WTC11 (cell line): Measurements from ENCODE around the gene HOXC4. TPM values are rescaled to one million over a fixed set of nuclear protein-coding genes. Genes with fewer than 3 reads are reported as not detected.

Experiments used
- ATAC-seq: fragments of 200-7000 bp; cut with Tn5 transposase; 2 replicates; pipeline ENCODE4 v1.10.0; 2021; ENCODE audit warnings: mild to moderate bottlenecking, moderate library complexity
- CTCF ChIA-PET: fragments of 300-600 bp; sonication (Branson Sonifier 250); formaldehyde crosslinking; loops from one replicate; lab custom pipeline; 2021; ENCODE audit warnings: antibody characterized with exemption; lab: Charles Lee
- POLR2A ChIA-PET: fragments of 350-600 bp; sonication (Branson Sonifier 250); formaldehyde crosslinking; loops from one replicate; lab custom pipeline; 2021; ENCODE audit warnings: antibody characterized with exemption; lab: Charles Lee
- DNase-seq: peaks from one replicate; pipeline ENCODE4 v3.0.0; 2021; ENCODE audit warnings: low spot score
- H3K27ac Mint-ChIP-seq: 2 replicates; pipeline ENCODE4 v1.8.0; 2021; ENCODE audit warnings: mixed read lengths
- H3K27me3 Mint-ChIP-seq: 2 replicates; pipeline ENCODE4 v1.8.0; 2021; ENCODE audit warnings: low read depth, mild to moderate bottlenecking, moderate library complexity, mixed read lengths
- H3K36me3 Mint-ChIP-seq: 2 replicates; pipeline ENCODE4 v1.8.0; 2021; ENCODE audit warnings: mixed read lengths
- H3K4me1 Mint-ChIP-seq: 2 replicates; pipeline ENCODE4 v1.8.0; 2022; ENCODE audit warnings: mixed read lengths
- H3K4me3 Mint-ChIP-seq: 2 replicates; pipeline ENCODE4 v1.8.0; 2021; ENCODE audit warnings: mild to moderate bottlenecking, moderate library complexity, mixed read lengths
- H3K9me3 Mint-ChIP-seq: 2 replicates; pipeline ENCODE4 v1.8.0; 2021; ENCODE audit warnings: mixed read lengths
- AR ChIP-seq: fragments of 250-450 bp; sonication (Bioruptor Pico); IDR thresholded peaks from 2 replicates; pipeline ENCODE4 v1.9.0; 2021; ENCODE audit warnings: mild to moderate bottlenecking
- CBFB ChIP-seq: sonication (generic); formaldehyde crosslinking; IDR thresholded peaks from 2 replicates; pipeline ENCODE4 v1.8.1; 2022; ENCODE audit warnings: mild to moderate bottlenecking, low read depth, missing genetic modification reagents
- CREM ChIP-seq: sonication (generic); formaldehyde crosslinking; IDR thresholded peaks from 2 replicates; pipeline ENCODE4 v1.8.1; 2022; ENCODE audit warnings: mild to moderate bottlenecking, missing genetic modification reagents, moderate library complexity
- E2F5 ChIP-seq: sonication (generic); formaldehyde crosslinking; IDR thresholded peaks from 2 replicates; pipeline ENCODE4 v1.8.1; 2022; ENCODE audit warnings: mild to moderate bottlenecking, moderate library complexity, missing genetic modification reagents
- FOXK1 ChIP-seq: sonication (generic); formaldehyde crosslinking; IDR thresholded peaks from 2 replicates; pipeline ENCODE4 v1.8.0; 2022; ENCODE audit warnings: mild to moderate bottlenecking, moderate library complexity, missing genetic modification reagents
- NFATC4 ChIP-seq: fragments of 250-450 bp; sonication (Bioruptor Pico); IDR thresholded peaks from 2 replicates; pipeline ENCODE4 v1.9.0; 2021; ENCODE audit warnings: mild to moderate bottlenecking
- NFE2L1 ChIP-seq: sonication (generic); formaldehyde crosslinking; IDR thresholded peaks from 2 replicates; pipeline ENCODE4 v1.8.1; 2023; ENCODE audit warnings: missing genetic modification reagents
- NFYB ChIP-seq: sonication (generic); formaldehyde crosslinking; conservative IDR thresholded peaks from 2 replicates; pipeline ENCODE4 v1.8.0; 2022; ENCODE audit warnings: low read depth, missing genetic modification reagents
- NR3C1 ChIP-seq: sonication (generic); formaldehyde crosslinking; conservative IDR thresholded peaks from 2 replicates; pipeline ENCODE4 v1.8.1; 2023; ENCODE audit warnings: low read depth, mild to moderate bottlenecking, missing genetic modification reagents
- OVOL2 ChIP-seq: fragments of 250-450 bp; sonication (Bioruptor Pico); IDR thresholded peaks from 2 replicates; pipeline ENCODE4 v1.9.0; 2021; ENCODE audit warnings: mild to moderate bottlenecking, borderline replicate concordance
- SMAD3 ChIP-seq: sonication (generic); formaldehyde crosslinking; IDR thresholded peaks from 2 replicates; pipeline ENCODE4 v1.8.0; 2022; ENCODE audit warnings: missing genetic modification reagents, mild to moderate bottlenecking, borderline replicate concordance
- TCF7 ChIP-seq: sonication (generic); formaldehyde crosslinking; IDR thresholded peaks from 2 replicates; pipeline ENCODE4 v1.8.0; 2022; ENCODE audit warnings: mild to moderate bottlenecking, low read depth, missing genetic modification reagents, moderate library complexity
- ZBTB21 ChIP-seq: sonication (generic); formaldehyde crosslinking; IDR thresholded peaks from 2 replicates; pipeline ENCODE4 v1.8.1; 2023; ENCODE audit warnings: mild to moderate bottlenecking, missing genetic modification reagents, borderline replicate concordance
- ZNF232 ChIP-seq: sonication (generic); formaldehyde crosslinking; IDR thresholded peaks from 2 replicates; pipeline ENCODE4 v1.8.0; 2022; ENCODE audit warnings: mild to moderate bottlenecking, missing genetic modification reagents
- ZNF396 ChIP-seq: fragments of 250-450 bp; sonication (Bioruptor Pico); IDR thresholded peaks from 2 replicates; pipeline ENCODE4 v1.8.0; 2021; ENCODE audit warnings: mild to moderate bottlenecking, moderate library complexity, borderline replicate concordance
- ZNF423 ChIP-seq: fragments of 250-450 bp; sonication (Bioruptor Pico); IDR thresholded peaks from 2 replicates; pipeline ENCODE4 v2.1.2; 2022; ENCODE audit warnings: mild to moderate bottlenecking, moderate library complexity
- total RNA-seq: library from RNA; stranded (reverse); gene quantifications from 3 replicates; pipeline ENCODE4 v1.2.3, GENCODE V29; 2021
- TF ChIP-seq, protein P1 (sequence below): sonication (generic); formaldehyde crosslinking; IDR thresholded peaks from 2 replicates; pipeline ENCODE4 v1.8.1; 2022; ENCODE audit warnings: low read depth, mild to moderate bottlenecking, moderate library complexity, missing genetic modification reagents, borderline replicate concordance
- TF ChIP-seq, protein P2 (sequence below): sonication (generic); formaldehyde crosslinking; IDR thresholded peaks from 2 replicates; pipeline ENCODE4 v1.8.1; 2022; ENCODE audit warnings: missing genetic modification reagents, borderline replicate concordance

The HOXC4 gene
- total RNA-seq, 1 experiment from 2014 or later, result 0.46 TPM

DNA sequence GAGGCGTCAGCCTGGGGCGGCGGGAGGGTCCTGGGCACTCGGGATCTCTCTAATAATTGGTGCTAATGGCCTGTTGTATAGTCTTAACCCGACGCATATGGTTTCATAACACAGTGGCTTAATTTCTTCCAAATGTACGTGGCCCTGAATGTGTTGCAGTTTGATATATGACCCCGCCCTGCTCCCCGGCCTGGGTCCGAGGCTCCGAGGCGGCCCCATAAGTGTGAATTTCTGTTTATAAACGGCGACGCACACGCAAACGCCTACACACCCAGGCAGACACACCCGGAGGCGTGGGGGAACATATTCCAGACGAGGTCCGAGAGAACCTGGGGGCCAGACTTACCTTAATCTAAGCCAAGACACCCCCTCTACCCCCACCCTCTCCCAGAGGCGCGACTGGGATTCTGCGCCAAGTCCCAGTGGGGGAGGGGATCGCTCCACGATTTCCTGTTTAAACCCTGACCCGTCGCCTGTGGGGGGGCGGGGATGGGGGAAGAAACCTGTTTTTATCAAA lies 35.1 kb upstream of the HOXC4 start:
- no peak for DNase-seq
- peaks cover 26% of the 10 kb centered on the region for H3K4me1 Mint-ChIP-seq
- H3K36me3 Mint-ChIP-seq, result no peaks in the 10 kb centered on the region; the same call in 1 of the 2 replicates
- POLR2A ChIA-PET, result interaction anchor here (0.5 kb wide), 1 partner anchor 14 kb away, joined by 4 read pairs; no protein-coding TSS in a partner anchor
- CTCF ChIA-PET, result interaction anchor here (1.8 kb wide), 1 partner anchor 34 kb away, joined by 6 read pairs; the partner anchor contains the start of gene HOXC10
- no peak overlapping the region for H3K27ac Mint-ChIP-seq
- no peak for TF ChIP-seq OVOL2 (CRISPR knock-in tag)
- TF ChIP-seq ZNF423 (CRISPR knock-in tag), result no peak
- TF ChIP-seq, protein P1, sequence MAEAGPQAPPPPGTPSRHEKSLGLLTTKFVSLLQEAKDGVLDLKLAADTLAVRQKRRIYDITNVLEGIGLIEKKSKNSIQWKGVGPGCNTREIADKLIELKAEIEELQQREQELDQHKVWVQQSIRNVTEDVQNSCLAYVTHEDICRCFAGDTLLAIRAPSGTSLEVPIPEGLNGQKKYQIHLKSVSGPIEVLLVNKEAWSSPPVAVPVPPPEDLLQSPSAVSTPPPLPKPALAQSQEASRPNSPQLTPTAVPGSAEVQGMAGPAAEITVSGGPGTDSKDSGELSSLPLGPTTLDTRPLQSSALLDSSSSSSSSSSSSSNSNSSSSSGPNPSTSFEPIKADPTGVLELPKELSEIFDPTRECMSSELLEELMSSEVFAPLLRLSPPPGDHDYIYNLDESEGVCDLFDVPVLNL, result no peak
- no peak for TF ChIP-seq NFYB
- TF ChIP-seq NFE2L1 (CRISPR knock-in tag), result no peak
- TF ChIP-seq ZBTB21, result no peak
- ATAC-seq, result no peak
- H3K4me3 Mint-ChIP-seq, result peak overlapping the region; percentile 63
- no peaks in the 10 kb centered on the region for H3K9me3 Mint-ChIP-seq
- peaks cover 99% of the 10 kb centered on the region for H3K27me3 Mint-ChIP-seq

- H3K36me3 Mint-ChIP-seq, result no peaks in the 10 kb centered on the region; the same call in 1 of the 2 replicates
- peak; percentile 3; the same call in 1 of the 2 replicates for ATAC-seq
These were observed 34.4 kb upstream of the HOXC4 start for GRCh38 chr12:54019091-54019811.

More at GRCh38 chr12:54019091-54019811, 34.4 kb upstream of the HOXC4 start:
- peaks cover 29% of the 10 kb centered on the region for H3K4me1 Mint-ChIP-seq
- no peak overlapping the region for H3K27ac Mint-ChIP-seq
- H3K27me3 Mint-ChIP-seq, result peaks cover 99% of the 10 kb centered on the region
- peak; percentile 55 for DNase-seq
- ChIA-PET CTCF (no interaction called here), POLR2A (interaction anchor here (0.5 kb wide), 1 partner anchor 272 kb away, joined by 5 read pairs; no protein-coding TSS in a partner anchor)
- peak overlapping the region; percentile 48 for H3K4me3 Mint-ChIP-seq
- H3K9me3 Mint-ChIP-seq, result no peaks in the 10 kb centered on the region
- TF ChIP-seq ZNF232 (CRISPR knock-in tag) (no peak), ZNF396 (CRISPR knock-in tag) (no peak), AR (CRISPR knock-in tag) (no peak), NFATC4 (CRISPR knock-in tag) (no peak), ZNF423 (CRISPR knock-in tag) (no peak), E2F5 (CRISPR knock-in tag) (no peak), TCF7 (CRISPR knock-in tag) (no peak), OVOL2 (CRISPR knock-in tag) (no peak), FOXK1 (no peak), CBFB (CRISPR knock-in tag) (no peak), NFE2L1 (CRISPR knock-in tag) (no peak), SMAD3 (no peak), NR3C1 (no peak), CREM (CRISPR knock-in tag) (no peak)
- TF ChIP-seq, protein P2, sequence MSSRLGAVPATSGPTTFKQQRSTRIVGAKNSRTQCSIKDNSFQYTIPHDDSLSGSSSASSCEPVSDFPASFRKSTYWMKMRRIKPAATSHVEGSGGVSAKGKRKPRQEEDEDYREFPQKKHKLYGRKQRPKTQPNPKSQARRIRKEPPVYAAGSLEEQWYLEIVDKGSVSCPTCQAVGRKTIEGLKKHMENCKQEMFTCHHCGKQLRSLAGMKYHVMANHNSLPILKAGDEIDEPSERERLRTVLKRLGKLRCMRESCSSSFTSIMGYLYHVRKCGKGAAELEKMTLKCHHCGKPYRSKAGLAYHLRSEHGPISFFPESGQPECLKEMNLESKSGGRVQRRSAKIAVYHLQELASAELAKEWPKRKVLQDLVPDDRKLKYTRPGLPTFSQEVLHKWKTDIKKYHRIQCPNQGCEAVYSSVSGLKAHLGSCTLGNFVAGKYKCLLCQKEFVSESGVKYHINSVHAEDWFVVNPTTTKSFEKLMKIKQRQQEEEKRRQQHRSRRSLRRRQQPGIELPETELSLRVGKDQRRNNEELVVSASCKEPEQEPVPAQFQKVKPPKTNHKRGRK, result no peak
